Neutrophil (primary cell): ENCODE results near the gene MTRF1.

Experiments used
- H3K27ac ChIP-seq: fragments of 200-600 bp; sonication (generic); 2 replicates; pipeline ENCODE4 v1.5.1; 2016; ENCODE audit warnings: mild to moderate bottlenecking, moderate library complexity
- H3K27me3 ChIP-seq: fragments of 200-600 bp; sonication (generic); 2 replicates; pipeline ENCODE4 v1.6.0; 2016; ENCODE audit warnings: mild to moderate bottlenecking
- H3K36me3 ChIP-seq: fragments of 200-600 bp; sonication (generic); 2 replicates; pipeline ENCODE4 v1.5.1; 2017
- H3K4me1 ChIP-seq, 2 experiments: fragments of 200-600 bp in 1 of 2; sonication (generic) in 1 of 2; 1 replicate in 1 of 2; 2 replicates in 1 of 2; pipeline versions ENCODE4 v1.5.1 to v1.6.1; 2013 to 2016; ENCODE audit warnings: low read depth in 1 of 2, low read length in 1 of 2, mild to moderate bottlenecking in 1 of 2, moderate library complexity in 1 of 2; ENCODE audit not compliant: control insufficient read depth in 1 of 2, insufficient read depth in 1 of 2
- H3K4me3 ChIP-seq, 2 experiments: fragments of 200-600 bp in 1 of 2; sonication (generic) in 1 of 2; 1 replicate in 1 of 2; 2 replicates in 1 of 2; pipeline ENCODE4 v1.5.1; 2013 to 2016; ENCODE audit warnings: low read depth in 1 of 2, low read length in 1 of 2, mild to moderate bottlenecking in 1 of 2, moderate library complexity in 1 of 2
- H3K9me3 ChIP-seq: fragments of 200-600 bp; sonication (generic); 2 replicates; pipeline ENCODE4 v1.5.1; 2016
- TF ChIP-seq, protein P1 (sequence below): fragments of 200-600 bp; sonication (generic); IDR thresholded peaks from 2 replicates; pipeline ENCODE4 v1.5.1; 2016; ENCODE audit warnings: antibody characterized with exemption

MTRF1 gene

DNA sequence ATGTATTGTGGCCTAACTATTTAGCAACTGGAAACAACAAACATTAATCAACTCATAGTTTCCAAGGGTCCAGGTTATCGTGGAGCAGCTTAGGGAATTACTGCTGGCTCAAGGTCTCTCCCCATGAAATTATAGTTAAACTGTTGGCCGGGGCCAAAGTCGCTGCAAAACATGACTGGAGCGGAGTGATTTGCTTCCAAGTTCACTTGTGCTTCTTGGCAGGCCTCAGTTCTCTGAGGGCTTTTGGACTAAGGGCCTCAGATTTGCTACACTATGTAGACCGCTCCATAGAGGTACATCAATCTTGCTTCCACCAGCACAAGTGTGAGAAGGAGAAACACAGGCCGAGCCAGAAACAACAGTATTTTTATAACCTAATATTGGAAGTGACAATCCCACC is 59.6 kb downstream of the MTRF1 start:
- Histone ChIP-seq H3K27ac (no peak overlapping the region), H3K4me1 (peaks cover 22 to 23% of the 10 kb centered on the region in 2 experiments), H3K27me3 (no peaks in the 10 kb centered on the region)

DNA sequence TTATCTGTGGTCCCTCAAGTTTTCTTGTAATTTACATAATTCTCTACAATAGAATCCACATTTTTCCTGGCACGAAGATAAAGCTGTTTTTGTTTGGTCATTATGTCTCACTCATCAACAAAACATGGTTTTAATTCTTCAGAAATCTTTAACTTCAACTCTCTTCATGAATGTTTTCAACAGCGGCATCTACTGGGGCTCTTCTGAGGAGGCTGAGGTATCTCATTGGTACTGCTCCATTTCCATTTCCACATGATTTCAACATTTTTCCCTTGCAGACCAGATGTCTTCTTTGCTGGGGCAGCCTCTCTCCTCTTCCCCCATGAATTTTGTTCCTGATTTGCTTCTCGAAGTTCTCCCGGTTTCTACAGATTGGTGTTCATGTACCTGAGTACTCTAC is 63.2 kb downstream of the MTRF1 start:
- no peak overlapping the region for H3K4me3 ChIP-seq
- H3K36me3 ChIP-seq = no peaks in the 10 kb centered on the region
- H3K27ac ChIP-seq = peak overlapping the region; percentile 73
- H3K4me1 ChIP-seq = peaks cover 57 to 59% of the 10 kb centered on the region in 2 experiments
- H3K9me3 ChIP-seq = no peaks in the 10 kb centered on the region
- no peaks in the 10 kb centered on the region for H3K27me3 ChIP-seq
- TF ChIP-seq, protein P1, sequence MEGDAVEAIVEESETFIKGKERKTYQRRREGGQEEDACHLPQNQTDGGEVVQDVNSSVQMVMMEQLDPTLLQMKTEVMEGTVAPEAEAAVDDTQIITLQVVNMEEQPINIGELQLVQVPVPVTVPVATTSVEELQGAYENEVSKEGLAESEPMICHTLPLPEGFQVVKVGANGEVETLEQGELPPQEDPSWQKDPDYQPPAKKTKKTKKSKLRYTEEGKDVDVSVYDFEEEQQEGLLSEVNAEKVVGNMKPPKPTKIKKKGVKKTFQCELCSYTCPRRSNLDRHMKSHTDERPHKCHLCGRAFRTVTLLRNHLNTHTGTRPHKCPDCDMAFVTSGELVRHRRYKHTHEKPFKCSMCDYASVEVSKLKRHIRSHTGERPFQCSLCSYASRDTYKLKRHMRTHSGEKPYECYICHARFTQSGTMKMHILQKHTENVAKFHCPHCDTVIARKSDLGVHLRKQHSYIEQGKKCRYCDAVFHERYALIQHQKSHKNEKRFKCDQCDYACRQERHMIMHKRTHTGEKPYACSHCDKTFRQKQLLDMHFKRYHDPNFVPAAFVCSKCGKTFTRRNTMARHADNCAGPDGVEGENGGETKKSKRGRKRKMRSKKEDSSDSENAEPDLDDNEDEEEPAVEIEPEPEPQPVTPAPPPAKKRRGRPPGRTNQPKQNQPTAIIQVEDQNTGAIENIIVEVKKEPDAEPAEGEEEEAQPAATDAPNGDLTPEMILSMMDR = no peak

More for the DNA sequence above, 59.6 kb downstream of the MTRF1 start:
- no peaks in the 10 kb centered on the region for H3K36me3 ChIP-seq
- H3K4me3 ChIP-seq = no peak overlapping the region
- TF ChIP-seq, protein P1 = no peak
- H3K9me3 ChIP-seq = no peaks in the 10 kb centered on the region

DNA sequence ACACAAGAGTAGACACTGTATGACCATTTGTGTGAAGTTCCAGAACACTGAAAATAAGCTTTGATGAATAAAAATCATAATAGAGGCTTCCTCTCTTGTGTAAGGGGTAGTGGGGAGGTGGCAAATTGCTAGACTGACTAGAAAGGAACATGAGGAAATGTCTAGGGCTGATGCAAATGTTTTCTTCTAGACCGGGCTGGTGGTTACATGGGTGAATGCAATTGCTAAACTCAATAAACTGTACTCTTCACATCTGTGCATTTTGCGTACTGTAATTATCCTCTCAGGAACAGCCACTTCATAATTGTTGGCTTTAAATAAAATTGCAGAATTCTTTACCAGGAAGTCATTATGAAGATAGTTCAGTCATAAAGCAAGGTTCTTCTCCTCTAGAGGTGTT is 63.9 kb downstream of the MTRF1 start:
- no peaks in the 10 kb centered on the region for H3K9me3 ChIP-seq
- TF ChIP-seq, protein P1 = no peak
- H3K4me1 ChIP-seq = peaks cover 63 to 65% of the 10 kb centered on the region in 2 experiments
- H3K27me3 ChIP-seq = no peaks in the 10 kb centered on the region
- peak overlapping the region; percentile 73 for H3K27ac ChIP-seq
- H3K36me3 ChIP-seq = no peaks in the 10 kb centered on the region
- peak overlapping the region in 1 of 2 experiments; percentile 6 for H3K4me3 ChIP-seq

DNA sequence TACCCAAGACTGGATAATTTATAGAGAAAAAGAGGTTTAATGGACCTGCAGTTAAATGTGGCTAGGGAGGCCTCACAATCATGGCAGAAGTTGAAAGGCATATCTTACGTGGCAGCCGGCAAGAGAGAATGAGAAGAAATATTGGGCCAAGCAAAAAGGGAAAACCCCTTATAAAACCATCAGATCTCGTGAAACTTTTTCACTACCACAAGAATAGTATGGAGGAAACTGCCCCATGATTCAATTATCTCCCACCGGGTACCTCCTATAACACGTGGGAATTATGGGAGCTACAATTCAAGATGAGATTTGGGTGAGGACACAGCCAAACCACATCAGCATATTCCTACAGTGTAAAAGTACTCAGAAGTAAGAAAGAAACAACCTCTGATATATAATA is 64.3 kb downstream of the MTRF1 start:
- peaks cover 66% of the 10 kb centered on the region in 2 experiments for H3K4me1 ChIP-seq
- TF ChIP-seq, protein P1 = no peak
- H3K9me3 ChIP-seq = no peaks in the 10 kb centered on the region
- H3K27ac ChIP-seq = peak overlapping the region; percentile 73
- H3K36me3 ChIP-seq = no peaks in the 10 kb centered on the region
- H3K27me3 ChIP-seq = no peaks in the 10 kb centered on the region
- peak overlapping the region in 1 of 2 experiments; percentile 6 for H3K4me3 ChIP-seq

DNA sequence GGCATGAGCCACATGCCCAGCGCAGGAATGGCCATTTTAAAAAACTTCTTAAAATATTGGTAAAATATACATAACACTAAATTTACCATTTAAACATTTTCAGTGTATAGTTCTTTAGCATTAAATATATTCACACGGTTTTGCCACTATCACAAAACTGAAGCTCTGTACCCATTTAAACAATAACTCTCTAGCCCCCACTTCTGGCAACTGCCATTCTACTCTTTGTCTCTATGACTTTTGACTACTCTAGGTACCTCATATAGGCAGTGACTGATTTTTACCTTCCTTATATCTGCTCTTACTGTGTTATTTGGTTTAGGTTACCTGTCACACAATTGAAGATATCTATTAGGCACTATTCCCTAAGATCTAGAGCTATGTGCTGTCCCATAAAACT is 66.8 kb downstream of the MTRF1 start:
- no peaks in the 10 kb centered on the region for H3K9me3 ChIP-seq

More for the DNA sequence above, 66.8 kb downstream of the MTRF1 start:
- Histone ChIP-seq H3K27ac (peak overlapping the region; percentile 32), H3K36me3 (no peaks in the 10 kb centered on the region), H3K4me1 (peaks cover 90 to 91% of the 10 kb centered on the region in 2 experiments), H3K4me3 (no peak overlapping the region), H3K27me3 (no peaks in the 10 kb centered on the region)
- TF ChIP-seq, protein P1 = no peak
